ENCODE data around the gene PARD3B. TPM values are rescaled to one million over a fixed set of nuclear protein-coding genes. Genes with fewer than 3 reads are reported as not detected.

The PARD3B gene
- total RNA-seq, 1 donor = 53.1 TPM

DNA sequence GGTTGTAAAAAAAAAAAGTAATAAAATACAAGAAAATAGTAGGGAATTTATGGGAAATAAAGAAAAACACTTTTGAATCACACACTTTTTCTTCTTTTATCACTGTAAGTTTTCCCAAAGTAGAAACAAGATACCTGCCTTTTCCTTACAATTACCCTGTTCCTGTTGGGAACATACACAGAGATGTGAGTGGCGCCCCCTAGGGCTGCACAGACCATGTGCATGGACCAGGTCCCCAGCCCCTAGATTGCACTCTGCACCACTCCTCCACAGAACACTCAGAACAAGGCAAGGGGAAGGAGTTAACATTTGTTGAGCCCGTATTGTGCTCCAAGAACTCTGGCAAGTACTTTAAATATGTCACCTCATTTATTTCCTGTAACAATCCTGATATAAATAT lies 1018.4 kb downstream of the PARD3B start:
- no peak overlapping the region for H3K4me3 ChIP-seq (ENCODE audit: low read depth, low read length)
- peak; percentile 22 for DNase-seq (ENCODE audit: low read depth)
- TF ChIP-seq CTCF (IDR thresholded peaks at IDR 0.05; ENCODE audit: insufficient read depth, low read depth, low read length) = peak; percentile 56

DNA sequence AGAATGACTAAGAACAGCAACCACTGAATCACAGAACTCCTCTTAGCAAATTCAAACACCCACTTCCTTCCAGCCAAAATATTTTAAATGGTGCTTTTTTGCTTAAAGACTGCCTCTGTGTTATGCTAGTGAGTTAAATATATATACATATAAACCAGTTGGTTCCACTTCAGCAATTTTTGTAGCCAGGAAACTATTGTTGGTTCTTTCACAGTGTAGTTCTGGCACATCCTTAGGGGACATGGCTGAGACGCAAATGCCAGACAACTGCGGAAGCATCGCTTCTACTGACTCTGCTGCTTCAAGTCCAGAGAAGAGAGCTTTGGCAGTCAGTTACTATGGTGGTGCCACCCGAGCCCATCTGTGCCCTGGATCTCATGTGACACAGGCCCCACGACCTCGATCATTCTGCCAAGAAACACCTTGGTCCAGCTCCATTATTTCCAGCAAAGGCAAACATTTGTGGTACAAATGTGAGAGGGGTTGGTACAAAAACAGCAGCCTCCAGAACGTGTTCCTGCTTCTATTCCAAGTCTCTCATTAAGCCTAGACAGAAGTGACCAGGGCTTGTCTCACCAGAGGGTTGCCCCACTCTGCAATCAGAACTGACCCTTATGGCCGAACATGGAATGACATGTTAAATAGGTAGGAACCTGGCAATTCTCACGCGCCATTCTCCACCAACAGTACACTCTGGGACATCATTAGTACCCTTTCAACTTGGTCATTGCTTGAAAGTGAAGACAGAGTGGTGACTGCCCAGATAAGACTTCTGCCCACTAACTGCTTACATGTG lies 1019.3 kb downstream of the PARD3B start:
- H3K4me3 ChIP-seq (ENCODE audit: low read depth, low read length) = no peak overlapping the region
- TF ChIP-seq CTCF (IDR thresholded peaks at IDR 0.05; ENCODE audit: insufficient read depth, low read depth, low read length) = peak; percentile 23
- no peak for DNase-seq (ENCODE audit: low read depth)

GRCh38 chr2:205565142-205565522 lies 1019.9 kb downstream of the PARD3B start:
- DNase-seq (ENCODE audit: low read depth) = no peak
- TF ChIP-seq CTCF (IDR thresholded peaks at IDR 0.05; ENCODE audit: insufficient read depth, low read depth, low read length) = no peak
- no peak overlapping the region for H3K4me3 ChIP-seq (ENCODE audit: low read depth, low read length)

DNA sequence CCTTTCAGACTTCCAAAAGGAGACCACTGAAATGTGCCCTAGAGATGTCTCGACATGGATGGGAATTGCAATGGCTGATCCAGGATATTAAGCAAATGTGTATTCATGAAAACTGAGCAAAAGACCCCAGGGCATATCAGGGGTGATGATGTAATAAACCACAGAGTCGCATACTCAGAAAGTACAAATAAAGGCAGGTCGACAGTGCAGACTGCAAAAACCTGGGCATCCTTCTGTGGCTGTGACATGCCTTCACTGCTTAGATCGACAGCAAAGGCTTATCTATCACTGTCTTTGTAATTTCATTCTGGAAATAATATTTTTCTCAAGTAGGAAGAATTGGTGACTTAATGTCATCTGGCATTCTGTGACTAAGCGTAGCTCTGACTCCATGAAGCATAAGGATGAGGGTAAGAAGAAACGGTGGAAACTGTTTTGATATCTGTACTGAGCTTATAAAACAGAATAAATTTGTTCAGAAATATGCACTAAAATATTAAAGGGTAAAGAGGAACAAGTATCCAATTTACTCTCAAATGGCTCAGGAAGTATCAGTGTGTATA lies 1021.4 kb downstream of the PARD3B start:
- H3K4me3 ChIP-seq (ENCODE audit: low read depth, low read length) = no peak overlapping the region
- no peak for DNase-seq (ENCODE audit: low read depth)
- no peak for TF ChIP-seq CTCF (IDR thresholded peaks at IDR 0.05; ENCODE audit: insufficient read depth, low read depth, low read length)

GRCh38 chr2:205568620-205569019 lies 1023.3 kb downstream of the PARD3B start:
- no peak overlapping the region for H3K4me3 ChIP-seq (ENCODE audit: low read depth, low read length)
- TF ChIP-seq CTCF (IDR thresholded peaks at IDR 0.05; ENCODE audit: insufficient read depth, low read depth, low read length) = no peak
- no peak for DNase-seq (ENCODE audit: low read depth)

GRCh38 chr2:205570648-205571047 lies 1025.4 kb downstream of the PARD3B start:
- H3K4me3 ChIP-seq (ENCODE audit: low read depth, low read length) = no peak overlapping the region
- no peak for TF ChIP-seq CTCF (IDR thresholded peaks at IDR 0.05; ENCODE audit: insufficient read depth, low read depth, low read length)
- peak; percentile 24 for DNase-seq (ENCODE audit: low read depth)
